ENCODE data around the gene IKZF5. TPM values are rescaled to one million over a fixed set of nuclear protein-coding genes. Genes with fewer than 3 reads are reported as not detected.

The IKZF5 gene
- total RNA-seq, 1 donor from 2014 or later, result 14.6 TPM

DNA sequence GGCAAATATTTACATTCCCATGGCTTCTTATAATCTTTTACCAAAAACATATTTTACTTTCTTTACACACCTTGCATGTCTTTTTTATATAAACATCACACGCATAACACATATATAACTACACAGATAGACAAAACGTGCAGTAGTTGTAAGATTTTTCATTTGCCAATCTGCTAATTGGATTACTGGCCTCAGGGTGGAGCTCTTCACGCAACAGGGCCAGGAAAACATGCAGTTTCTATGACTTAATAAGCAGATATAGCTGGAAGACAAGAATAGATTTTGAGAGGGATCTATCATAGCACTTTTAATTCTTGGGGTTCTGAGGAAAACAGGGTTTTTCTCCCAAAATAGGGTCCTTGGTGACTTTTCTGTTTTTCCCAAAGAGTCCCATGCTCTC lies 12.9 kb upstream of the IKZF5 start:
- Mint-ChIP-seq H3K9me3 (ENCODE audit: low read depth) (peaks cover 3% of the 10 kb centered on the region), H3K27me3 (no peaks in the 10 kb centered on the region), H3K27ac (no peak overlapping the region), H3K4me3 (ENCODE audit: low read depth) (no peak overlapping the region), H3K4me1 (ENCODE audit: low read depth) (peaks cover 27% of the 10 kb centered on the region), H3K36me3 (ENCODE audit: insufficient read depth) (peaks cover 3% of the 10 kb centered on the region)
- no peak for DNase-seq (ENCODE audit: low spot score, unreplicated experiment)
- TF ChIP-seq, protein P1, sequence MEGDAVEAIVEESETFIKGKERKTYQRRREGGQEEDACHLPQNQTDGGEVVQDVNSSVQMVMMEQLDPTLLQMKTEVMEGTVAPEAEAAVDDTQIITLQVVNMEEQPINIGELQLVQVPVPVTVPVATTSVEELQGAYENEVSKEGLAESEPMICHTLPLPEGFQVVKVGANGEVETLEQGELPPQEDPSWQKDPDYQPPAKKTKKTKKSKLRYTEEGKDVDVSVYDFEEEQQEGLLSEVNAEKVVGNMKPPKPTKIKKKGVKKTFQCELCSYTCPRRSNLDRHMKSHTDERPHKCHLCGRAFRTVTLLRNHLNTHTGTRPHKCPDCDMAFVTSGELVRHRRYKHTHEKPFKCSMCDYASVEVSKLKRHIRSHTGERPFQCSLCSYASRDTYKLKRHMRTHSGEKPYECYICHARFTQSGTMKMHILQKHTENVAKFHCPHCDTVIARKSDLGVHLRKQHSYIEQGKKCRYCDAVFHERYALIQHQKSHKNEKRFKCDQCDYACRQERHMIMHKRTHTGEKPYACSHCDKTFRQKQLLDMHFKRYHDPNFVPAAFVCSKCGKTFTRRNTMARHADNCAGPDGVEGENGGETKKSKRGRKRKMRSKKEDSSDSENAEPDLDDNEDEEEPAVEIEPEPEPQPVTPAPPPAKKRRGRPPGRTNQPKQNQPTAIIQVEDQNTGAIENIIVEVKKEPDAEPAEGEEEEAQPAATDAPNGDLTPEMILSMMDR (IDR thresholded peaks at IDR 0.05; ENCODE audit: unreplicated experiment), result peak; percentile 50

GRCh38 chr10:123019941-123020703 lies 11.5 kb upstream of the IKZF5 start:
- Mint-ChIP-seq H3K36me3 (ENCODE audit: insufficient read depth) (peaks cover 3% of the 10 kb centered on the region), H3K27ac (no peak overlapping the region), H3K4me3 (ENCODE audit: low read depth) (no peak overlapping the region), H3K4me1 (ENCODE audit: low read depth) (peaks cover 23% of the 10 kb centered on the region), H3K9me3 (ENCODE audit: low read depth) (peaks cover 3% of the 10 kb centered on the region), H3K27me3 (no peaks in the 10 kb centered on the region)
- no peak for DNase-seq (ENCODE audit: low spot score, unreplicated experiment)
- TF ChIP-seq, protein P1 (IDR thresholded peaks at IDR 0.05; ENCODE audit: unreplicated experiment), result no peak

DNA sequence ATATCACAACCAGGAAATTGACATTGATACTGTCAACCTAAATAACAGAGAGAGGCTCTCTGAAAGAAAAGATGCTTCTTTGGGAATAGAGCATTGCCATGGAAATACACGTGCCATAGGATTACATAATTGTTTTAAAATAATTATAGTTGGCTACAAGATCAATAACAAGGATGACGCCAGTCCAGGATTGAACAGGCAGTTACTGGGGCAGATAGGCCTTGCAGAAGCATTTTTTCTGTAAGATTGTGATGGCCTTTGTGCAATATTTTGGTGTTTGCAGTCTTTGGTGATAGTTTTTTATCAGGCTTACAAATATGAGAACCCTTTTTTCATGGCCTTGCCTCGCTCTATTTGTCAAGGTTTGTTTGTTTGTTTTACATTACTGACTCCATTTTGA lies 10.7 kb upstream of the IKZF5 start:
- peaks cover 23% of the 10 kb centered on the region for H3K4me1 Mint-ChIP-seq (ENCODE audit: low read depth)
- H3K4me3 Mint-ChIP-seq (ENCODE audit: low read depth), result no peak overlapping the region
- peaks cover 3% of the 10 kb centered on the region for H3K36me3 Mint-ChIP-seq (ENCODE audit: insufficient read depth)
- no peaks in the 10 kb centered on the region for H3K27me3 Mint-ChIP-seq
- H3K27ac Mint-ChIP-seq, result no peak overlapping the region
- DNase-seq (ENCODE audit: low spot score, unreplicated experiment), result no peak
- TF ChIP-seq, protein P1 (IDR thresholded peaks at IDR 0.05; ENCODE audit: unreplicated experiment), result no peak
- peaks cover 3% of the 10 kb centered on the region for H3K9me3 Mint-ChIP-seq (ENCODE audit: low read depth)

GRCh38 chr10:123018531-123018930 lies 9.9 kb upstream of the IKZF5 start:
- Mint-ChIP-seq H3K4me3 (ENCODE audit: low read depth) (no peak overlapping the region), H3K4me1 (ENCODE audit: low read depth) (peaks cover 23% of the 10 kb centered on the region)

DNA sequence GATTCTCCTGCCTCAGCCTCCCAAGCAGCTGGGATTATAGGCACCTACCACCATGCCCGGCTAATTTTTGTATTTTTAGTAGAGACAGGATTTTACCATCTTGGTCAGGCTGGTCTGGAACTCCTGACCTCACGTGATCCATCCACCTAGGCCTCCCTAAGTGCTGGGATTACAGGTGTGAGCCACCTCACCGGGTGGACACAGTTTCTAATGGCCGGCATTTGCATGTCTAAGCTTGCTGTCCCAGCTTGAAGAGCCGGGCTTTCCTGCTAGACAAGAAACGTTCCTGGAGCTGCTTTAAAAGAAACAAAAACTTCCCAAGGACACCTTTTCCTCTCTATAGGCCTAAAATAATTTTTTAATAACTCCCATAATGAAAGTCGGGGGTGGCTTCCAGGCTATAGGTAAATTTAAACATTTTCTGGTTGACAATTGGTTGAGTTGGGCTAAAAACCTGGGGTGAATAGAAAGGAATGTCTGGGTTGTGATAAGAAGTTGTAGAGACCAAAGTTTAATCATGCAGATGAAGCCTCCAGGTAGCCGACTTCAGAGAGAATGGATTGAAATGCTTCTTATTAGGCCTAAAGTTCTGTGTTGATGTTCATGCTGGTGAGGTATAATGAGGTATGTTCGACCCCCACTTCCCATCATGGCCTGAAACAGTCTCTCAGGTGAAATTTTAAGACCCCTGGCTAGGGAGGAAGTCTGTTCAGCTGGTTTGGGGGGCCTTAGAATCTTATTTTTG lies 9.0 kb upstream of the IKZF5 start:
- Mint-ChIP-seq H3K4me1 (ENCODE audit: low read depth) (peaks cover 23% of the 10 kb centered on the region), H3K9me3 (ENCODE audit: low read depth) (peaks cover 3% of the 10 kb centered on the region), H3K36me3 (ENCODE audit: insufficient read depth) (peaks cover 7% of the 10 kb centered on the region), H3K27me3 (no peaks in the 10 kb centered on the region), H3K4me3 (ENCODE audit: low read depth) (no peak overlapping the region), H3K27ac (no peak overlapping the region)
- TF ChIP-seq, protein P1 (IDR thresholded peaks at IDR 0.05; ENCODE audit: unreplicated experiment), result no peak
- DNase-seq (ENCODE audit: low spot score, unreplicated experiment), result no peak

More at GRCh38 chr10:123018531-123018930, 9.9 kb upstream of the IKZF5 start:
- DNase-seq (ENCODE audit: low spot score, unreplicated experiment), result no peak
- TF ChIP-seq, protein P1 (IDR thresholded peaks at IDR 0.05; ENCODE audit: unreplicated experiment), result no peak
- Mint-ChIP-seq H3K9me3 (ENCODE audit: low read depth) (peaks cover 3% of the 10 kb centered on the region), H3K27ac (no peak overlapping the region), H3K27me3 (no peaks in the 10 kb centered on the region), H3K36me3 (ENCODE audit: insufficient read depth) (peaks cover 4% of the 10 kb centered on the region)

Measured in progenitor cell of endocrine pancreas (in vitro differentiated cells).